PFSK-1 (cell line): ENCODE data around the gene ADGRA1.

Experiments used
- FOXP2 ChIP-seq: optimal IDR thresholded peaks from 2 replicates; pipeline ENCODE3; 2011; ENCODE audit warnings: borderline replicate concordance, control low read depth, inconsistent platforms; ENCODE audit not compliant: insufficient read depth; ENCODE audit errors: extremely low read length, extremely low read depth
- POLR2AphosphoS5 ChIP-seq: IDR thresholded peaks from 2 replicates; pipeline ENCODE4 v1.6.1; 2012; ENCODE audit warnings: low read depth, mild to moderate bottlenecking, control low read depth, low read length, moderate library complexity
- SIN3A ChIP-seq: IDR thresholded peaks from 2 replicates; pipeline ENCODE4 v1.6.1; 2012; ENCODE audit warnings: mild to moderate bottlenecking, low read length, moderate library complexity, borderline replicate concordance; ENCODE audit not compliant: insufficient read depth
- TAF1 ChIP-seq: IDR thresholded peaks from 2 replicates; pipeline ENCODE4 v1.6.1; 2012; ENCODE audit warnings: low read length, control low read depth, borderline replicate concordance; ENCODE audit not compliant: insufficient read depth
- TF ChIP-seq, protein P1 (sequence below), 2 experiments: IDR thresholded peaks; 2 replicates each; pipeline versions ENCODE4 v1.6.1 to v1.8.0; 2011 to 2012; ENCODE audit warnings: low read depth in 2 of 2, low read length in 2 of 2, control low read depth in 1 of 2, inconsistent platforms in 1 of 2, mild to moderate bottlenecking in 1 of 2, moderate library complexity in 1 of 2; ENCODE audit not compliant: insufficient read depth in 1 of 2

ADGRA1 gene

DNA sequence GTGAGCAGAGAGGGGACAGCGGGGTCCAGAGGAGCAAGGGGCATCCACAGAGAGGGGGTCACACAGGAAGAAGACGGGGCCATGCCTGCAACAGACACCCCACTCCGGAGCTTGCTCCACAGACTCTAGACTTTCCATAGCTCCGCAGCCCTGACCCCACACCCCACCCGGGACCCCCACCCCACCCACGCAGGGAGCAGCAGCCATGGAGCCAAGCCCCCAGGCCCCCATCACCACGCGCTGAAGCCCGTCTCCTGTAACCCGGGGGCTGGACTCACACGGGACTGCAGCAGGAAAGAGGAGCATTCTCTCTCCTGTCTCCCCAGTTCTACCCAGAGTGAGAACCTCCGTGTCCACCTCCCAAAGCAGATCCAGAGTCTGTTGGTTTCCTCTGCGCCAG lies 38.8 kb upstream of the ADGRA1 start:
- TF ChIP-seq TAF1 (no peak), POLR2AphosphoS5 (no peak), FOXP2 (no peak), SIN3A (no peak)
- TF ChIP-seq, protein P1, sequence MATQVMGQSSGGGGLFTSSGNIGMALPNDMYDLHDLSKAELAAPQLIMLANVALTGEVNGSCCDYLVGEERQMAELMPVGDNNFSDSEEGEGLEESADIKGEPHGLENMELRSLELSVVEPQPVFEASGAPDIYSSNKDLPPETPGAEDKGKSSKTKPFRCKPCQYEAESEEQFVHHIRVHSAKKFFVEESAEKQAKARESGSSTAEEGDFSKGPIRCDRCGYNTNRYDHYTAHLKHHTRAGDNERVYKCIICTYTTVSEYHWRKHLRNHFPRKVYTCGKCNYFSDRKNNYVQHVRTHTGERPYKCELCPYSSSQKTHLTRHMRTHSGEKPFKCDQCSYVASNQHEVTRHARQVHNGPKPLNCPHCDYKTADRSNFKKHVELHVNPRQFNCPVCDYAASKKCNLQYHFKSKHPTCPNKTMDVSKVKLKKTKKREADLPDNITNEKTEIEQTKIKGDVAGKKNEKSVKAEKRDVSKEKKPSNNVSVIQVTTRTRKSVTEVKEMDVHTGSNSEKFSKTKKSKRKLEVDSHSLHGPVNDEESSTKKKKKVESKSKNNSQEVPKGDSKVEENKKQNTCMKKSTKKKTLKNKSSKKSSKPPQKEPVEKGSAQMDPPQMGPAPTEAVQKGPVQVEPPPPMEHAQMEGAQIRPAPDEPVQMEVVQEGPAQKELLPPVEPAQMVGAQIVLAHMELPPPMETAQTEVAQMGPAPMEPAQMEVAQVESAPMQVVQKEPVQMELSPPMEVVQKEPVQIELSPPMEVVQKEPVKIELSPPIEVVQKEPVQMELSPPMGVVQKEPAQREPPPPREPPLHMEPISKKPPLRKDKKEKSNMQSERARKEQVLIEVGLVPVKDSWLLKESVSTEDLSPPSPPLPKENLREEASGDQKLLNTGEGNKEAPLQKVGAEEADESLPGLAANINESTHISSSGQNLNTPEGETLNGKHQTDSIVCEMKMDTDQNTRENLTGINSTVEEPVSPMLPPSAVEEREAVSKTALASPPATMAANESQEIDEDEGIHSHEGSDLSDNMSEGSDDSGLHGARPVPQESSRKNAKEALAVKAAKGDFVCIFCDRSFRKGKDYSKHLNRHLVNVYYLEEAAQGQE (IDR thresholded peaks at IDR 0.05; ENCODE audit: insufficient read depth in 1 of 2, low read depth in 2 of 2, low read length in 2 of 2), result no peak

DNA sequence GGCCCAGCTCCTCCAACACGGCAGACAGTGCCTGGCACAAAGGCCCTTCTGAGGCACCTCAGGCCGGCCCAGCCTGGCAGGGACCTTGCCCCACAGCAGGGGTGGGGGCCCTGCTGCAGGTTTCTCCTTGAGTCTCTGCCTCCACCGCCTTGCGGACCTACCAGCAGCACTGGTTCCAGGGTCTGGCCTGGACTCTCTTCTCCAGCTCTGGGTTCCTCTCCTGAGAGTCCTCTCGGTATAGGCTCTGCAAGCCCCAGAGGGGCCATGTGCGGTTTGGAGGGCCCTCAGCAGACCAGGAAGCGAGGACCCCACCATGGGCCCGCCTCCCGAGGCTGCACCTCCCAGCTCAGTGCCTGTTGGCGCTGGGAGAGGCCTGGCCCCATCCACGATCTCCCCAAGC lies 38.1 kb upstream of the ADGRA1 start:
- no peak for TF ChIP-seq SIN3A
- TF ChIP-seq FOXP2, result no peak
- no peak for TF ChIP-seq TAF1
- TF ChIP-seq POLR2AphosphoS5, result no peak
- TF ChIP-seq, protein P1 (IDR thresholded peaks at IDR 0.05; ENCODE audit: insufficient read depth in 1 of 2, low read depth in 2 of 2, low read length in 2 of 2), result no peak

- TF ChIP-seq FOXP2 (no peak), POLR2AphosphoS5 (no peak), TAF1 (no peak), SIN3A (no peak)
- TF ChIP-seq, protein P1 (IDR thresholded peaks at IDR 0.05; ENCODE audit: insufficient read depth in 1 of 2, low read depth in 2 of 2, low read length in 2 of 2), result no peak
Measured at GRCh38 chr10:133050371-133050770, 37.4 kb upstream of the ADGRA1 start.

- TF ChIP-seq TAF1, result no peak
- no peak for TF ChIP-seq SIN3A
- TF ChIP-seq, protein P1 (IDR thresholded peaks at IDR 0.05; ENCODE audit: insufficient read depth in 1 of 2, low read depth in 2 of 2, low read length in 2 of 2), result no peak
- TF ChIP-seq FOXP2, result no peak
- no peak for TF ChIP-seq POLR2AphosphoS5
Measured at GRCh38 chr10:133052076-133052475, 35.6 kb upstream of the ADGRA1 start.

DNA sequence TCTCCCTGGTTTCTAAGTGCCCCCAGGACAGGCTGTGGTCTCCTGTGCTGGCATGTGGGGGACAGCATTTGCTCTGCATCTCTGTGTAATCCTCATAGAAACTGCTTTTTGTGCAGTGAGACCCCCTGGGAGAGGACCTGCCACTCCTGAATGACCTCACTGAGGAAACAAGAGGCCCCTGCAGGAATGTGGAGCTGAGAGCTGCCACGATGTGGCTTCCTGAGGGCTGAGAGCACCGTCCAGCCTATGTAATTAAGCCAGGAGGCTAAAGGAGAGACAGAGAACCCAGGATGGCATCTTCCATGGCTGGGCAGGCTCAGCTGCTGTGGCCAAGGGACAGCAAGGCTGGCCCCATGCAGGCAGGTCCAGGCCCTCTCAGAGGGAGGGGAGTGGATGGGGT lies 32.3 kb upstream of the ADGRA1 start:
- no peak for TF ChIP-seq POLR2AphosphoS5
- no peak for TF ChIP-seq TAF1
- TF ChIP-seq, protein P1 (IDR thresholded peaks at IDR 0.05; ENCODE audit: insufficient read depth in 1 of 2, low read depth in 2 of 2, low read length in 2 of 2), result no peak
- TF ChIP-seq FOXP2, result no peak
- TF ChIP-seq SIN3A, result no peak
